ENCODE results near the gene TRAPPC6A.

DNA sequence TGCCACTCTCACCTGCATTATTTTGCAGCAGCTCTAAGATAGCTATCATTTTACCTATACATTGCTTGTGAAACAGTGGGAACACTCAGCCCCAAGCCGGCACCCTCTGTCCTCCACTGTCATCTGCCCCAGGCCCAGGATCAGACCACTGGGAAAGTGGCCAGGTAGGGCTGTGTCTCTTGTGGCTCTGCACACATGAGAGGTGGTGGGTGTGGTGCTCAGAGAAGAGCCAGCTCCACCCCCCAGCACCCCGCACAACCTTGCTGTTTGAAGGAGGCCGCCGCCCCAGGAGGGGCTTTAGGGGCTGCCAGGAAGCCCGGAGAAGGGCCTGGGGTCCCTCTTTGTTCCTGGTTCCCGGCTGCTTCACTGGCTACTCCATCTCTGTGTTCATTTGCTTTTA is 58.5 kb downstream of the TRAPPC6A start:
- TF ChIP-seq, protein P1, sequence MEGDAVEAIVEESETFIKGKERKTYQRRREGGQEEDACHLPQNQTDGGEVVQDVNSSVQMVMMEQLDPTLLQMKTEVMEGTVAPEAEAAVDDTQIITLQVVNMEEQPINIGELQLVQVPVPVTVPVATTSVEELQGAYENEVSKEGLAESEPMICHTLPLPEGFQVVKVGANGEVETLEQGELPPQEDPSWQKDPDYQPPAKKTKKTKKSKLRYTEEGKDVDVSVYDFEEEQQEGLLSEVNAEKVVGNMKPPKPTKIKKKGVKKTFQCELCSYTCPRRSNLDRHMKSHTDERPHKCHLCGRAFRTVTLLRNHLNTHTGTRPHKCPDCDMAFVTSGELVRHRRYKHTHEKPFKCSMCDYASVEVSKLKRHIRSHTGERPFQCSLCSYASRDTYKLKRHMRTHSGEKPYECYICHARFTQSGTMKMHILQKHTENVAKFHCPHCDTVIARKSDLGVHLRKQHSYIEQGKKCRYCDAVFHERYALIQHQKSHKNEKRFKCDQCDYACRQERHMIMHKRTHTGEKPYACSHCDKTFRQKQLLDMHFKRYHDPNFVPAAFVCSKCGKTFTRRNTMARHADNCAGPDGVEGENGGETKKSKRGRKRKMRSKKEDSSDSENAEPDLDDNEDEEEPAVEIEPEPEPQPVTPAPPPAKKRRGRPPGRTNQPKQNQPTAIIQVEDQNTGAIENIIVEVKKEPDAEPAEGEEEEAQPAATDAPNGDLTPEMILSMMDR (conservative IDR thresholded peaks at IDR 0.05 in 1 of 2, IDR thresholded peaks at IDR 0.05 in 1 of 2; ENCODE audit: extremely low read depth in 1 of 2, insufficient read depth in 1 of 2, low read depth in 1 of 2, low read length in 2 of 2): no peak
- no peak for TF ChIP-seq EZH2 (IDR thresholded peaks at IDR 0.05; ENCODE audit: borderline replicate concordance, low read length)
